ENCODE results near the gene ARMC5.

DNA sequence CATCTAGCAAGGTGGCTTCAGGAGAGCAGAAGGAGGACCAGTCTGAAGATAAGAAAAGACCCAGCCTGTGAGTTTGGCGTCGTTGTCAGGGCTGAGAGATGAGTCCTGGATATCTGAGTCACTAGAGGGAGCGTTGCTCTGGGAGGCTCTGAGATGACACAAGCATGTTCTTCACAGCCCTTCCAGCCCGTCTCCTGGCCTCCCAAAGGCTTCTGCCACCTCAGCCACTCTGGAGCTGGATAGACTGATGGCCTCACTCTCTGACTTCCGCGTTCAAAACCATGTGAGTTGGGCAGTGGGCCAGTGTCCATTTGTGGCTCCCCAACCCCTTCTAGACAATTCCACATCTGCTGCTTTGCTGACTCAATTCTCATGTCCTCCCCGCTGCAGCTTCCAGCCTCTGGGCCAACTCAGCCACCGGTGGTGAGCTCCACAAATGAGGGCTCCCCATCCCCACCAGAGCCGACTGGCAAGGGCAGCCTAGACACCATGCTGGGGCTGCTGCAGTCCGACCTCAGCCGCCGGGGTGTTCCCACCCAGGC is 14.9 kb downstream of the ARMC5 start:
- TF ChIP-seq, protein P1, sequence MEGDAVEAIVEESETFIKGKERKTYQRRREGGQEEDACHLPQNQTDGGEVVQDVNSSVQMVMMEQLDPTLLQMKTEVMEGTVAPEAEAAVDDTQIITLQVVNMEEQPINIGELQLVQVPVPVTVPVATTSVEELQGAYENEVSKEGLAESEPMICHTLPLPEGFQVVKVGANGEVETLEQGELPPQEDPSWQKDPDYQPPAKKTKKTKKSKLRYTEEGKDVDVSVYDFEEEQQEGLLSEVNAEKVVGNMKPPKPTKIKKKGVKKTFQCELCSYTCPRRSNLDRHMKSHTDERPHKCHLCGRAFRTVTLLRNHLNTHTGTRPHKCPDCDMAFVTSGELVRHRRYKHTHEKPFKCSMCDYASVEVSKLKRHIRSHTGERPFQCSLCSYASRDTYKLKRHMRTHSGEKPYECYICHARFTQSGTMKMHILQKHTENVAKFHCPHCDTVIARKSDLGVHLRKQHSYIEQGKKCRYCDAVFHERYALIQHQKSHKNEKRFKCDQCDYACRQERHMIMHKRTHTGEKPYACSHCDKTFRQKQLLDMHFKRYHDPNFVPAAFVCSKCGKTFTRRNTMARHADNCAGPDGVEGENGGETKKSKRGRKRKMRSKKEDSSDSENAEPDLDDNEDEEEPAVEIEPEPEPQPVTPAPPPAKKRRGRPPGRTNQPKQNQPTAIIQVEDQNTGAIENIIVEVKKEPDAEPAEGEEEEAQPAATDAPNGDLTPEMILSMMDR (IDR thresholded peaks at IDR 0.05), result no peak
- TF ChIP-seq POLR2A (IDR thresholded peaks at IDR 0.05), result no peak
- no peak for TF ChIP-seq EP300 (IDR thresholded peaks at IDR 0.05)
- no peak for TF ChIP-seq POLR2AphosphoS5 (IDR thresholded peaks at IDR 0.05)
